ENCODE measurements around the gene RAET1L. TPM values are rescaled to one million over a fixed set of nuclear protein-coding genes. Genes with fewer than 3 reads are reported as not detected.

RAET1L gene
- total and polyA plus RNA-seq, 2 donors (not counting 3 experiments of a cell fraction or from before 2014, with no cell fraction given): not detected

DNA sequence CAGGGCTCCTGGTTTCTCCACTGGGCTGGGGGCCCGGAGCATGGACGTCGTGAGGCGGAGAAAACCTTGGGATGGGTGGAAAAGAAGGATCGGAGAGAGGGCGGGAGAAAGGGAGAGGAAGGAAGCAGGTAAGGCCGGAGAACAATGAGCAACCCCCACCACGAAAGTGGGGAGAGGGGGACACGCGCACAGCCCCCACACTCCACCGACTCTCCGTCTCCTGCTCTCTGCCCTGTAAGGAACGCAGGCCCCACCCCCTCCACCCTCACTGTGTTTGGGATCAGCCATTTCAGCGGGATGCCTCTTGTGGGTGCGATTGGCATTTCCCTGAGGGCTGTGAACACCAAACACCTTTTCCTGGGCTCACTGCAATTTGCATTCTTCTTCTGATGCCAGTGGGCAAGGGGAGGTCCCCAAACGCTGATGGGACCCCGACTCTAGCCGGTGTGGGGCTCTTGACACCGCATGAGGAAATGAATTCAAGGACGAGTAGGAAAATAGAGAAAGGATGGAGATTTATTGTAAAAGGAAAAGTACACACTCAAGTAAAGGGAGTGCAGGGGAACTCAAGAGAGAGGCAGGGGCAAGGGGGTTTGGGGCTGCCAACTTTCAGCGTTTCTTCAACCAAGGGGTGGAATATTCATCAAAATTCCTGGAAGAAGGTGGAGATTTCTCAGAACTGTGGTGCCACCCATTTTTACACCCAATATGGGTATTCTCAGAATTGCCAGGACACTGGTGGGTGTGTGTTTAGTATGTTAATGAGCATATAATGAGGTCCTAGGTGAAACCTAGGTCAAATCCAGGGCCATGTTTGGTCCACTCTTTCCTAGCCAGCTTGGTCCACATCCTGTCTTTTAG lies 13.1 kb upstream of the RAET1L start:
- Histone ChIP-seq H4K20me1 (replicated peaks; ENCODE audit: control insufficient read depth, extremely low read depth, insufficient read depth, low read length) (no peaks in the 10 kb centered on the region), H3K27me3 (ENCODE audit: control insufficient read depth in 2 of 2, insufficient read depth in 2 of 2, low read length in 2 of 2) (peaks cover 60 to 62% of the 10 kb centered on the region in 2 experiments), H3K4me1 (ENCODE audit: control insufficient read depth, extremely low read depth, insufficient read depth, low read length) (no peaks in the 10 kb centered on the region), H3K79me2 (ENCODE audit: control insufficient read depth, insufficient read depth, low read length) (no peaks in the 10 kb centered on the region), H3K4me3 (replicated peaks in 1 of 3; ENCODE audit: insufficient read depth in 1 of 3, low read depth in 1 of 3, low read length in 3 of 3) (no peak overlapping the region), H2AFZ (ENCODE audit: low read depth, low read length) (no peak overlapping the region), H3K36me3 (ENCODE audit: control insufficient read depth in 2 of 2, extremely low read depth in 1 of 2, insufficient read depth in 2 of 2, low read length in 2 of 2) (no peaks in the 10 kb centered on the region), H3K9ac (replicated peaks; ENCODE audit: extremely low read depth, insufficient read depth, low read length) (no peak overlapping the region), H3K9me3 (replicated peaks; ENCODE audit: control insufficient read depth, insufficient read depth, low read length) (no peaks in the 10 kb centered on the region), H3K9me1 (replicated peaks; ENCODE audit: control insufficient read depth, extremely low read depth, insufficient read depth, low read length) (no peaks in the 10 kb centered on the region), H3K4me2 (ENCODE audit: insufficient read depth, low read length) (no peak overlapping the region), H3K27ac (ENCODE audit: insufficient read depth, low read depth, low read length) (no peak overlapping the region)
- dilution Hi-C loops (cut with MboI; ENCODE audit: extremely low pct_ligation_motif_present, low sequenced_read_pairs) (no loop called here), intact Hi-C loops (cut with micrococcal nuclease) (no loop called here)
- DNase-seq (ENCODE audit: low read depth, low spot score) (no peak), FAIRE-seq (peak; percentile 89)
- TF ChIP-seq EZH2 (IDR thresholded peaks at IDR 0.05; ENCODE audit: borderline replicate concordance, low read depth, low read length, severe bottlenecking) (peak; percentile 58), POLR2AphosphoS5 (IDR thresholded peaks at IDR 0.05; ENCODE audit: insufficient read depth, low read depth, low read length) (no peak)
- TF ChIP-seq, protein P1, sequence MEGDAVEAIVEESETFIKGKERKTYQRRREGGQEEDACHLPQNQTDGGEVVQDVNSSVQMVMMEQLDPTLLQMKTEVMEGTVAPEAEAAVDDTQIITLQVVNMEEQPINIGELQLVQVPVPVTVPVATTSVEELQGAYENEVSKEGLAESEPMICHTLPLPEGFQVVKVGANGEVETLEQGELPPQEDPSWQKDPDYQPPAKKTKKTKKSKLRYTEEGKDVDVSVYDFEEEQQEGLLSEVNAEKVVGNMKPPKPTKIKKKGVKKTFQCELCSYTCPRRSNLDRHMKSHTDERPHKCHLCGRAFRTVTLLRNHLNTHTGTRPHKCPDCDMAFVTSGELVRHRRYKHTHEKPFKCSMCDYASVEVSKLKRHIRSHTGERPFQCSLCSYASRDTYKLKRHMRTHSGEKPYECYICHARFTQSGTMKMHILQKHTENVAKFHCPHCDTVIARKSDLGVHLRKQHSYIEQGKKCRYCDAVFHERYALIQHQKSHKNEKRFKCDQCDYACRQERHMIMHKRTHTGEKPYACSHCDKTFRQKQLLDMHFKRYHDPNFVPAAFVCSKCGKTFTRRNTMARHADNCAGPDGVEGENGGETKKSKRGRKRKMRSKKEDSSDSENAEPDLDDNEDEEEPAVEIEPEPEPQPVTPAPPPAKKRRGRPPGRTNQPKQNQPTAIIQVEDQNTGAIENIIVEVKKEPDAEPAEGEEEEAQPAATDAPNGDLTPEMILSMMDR (IDR thresholded peaks at IDR 0.05; ENCODE audit: extremely low read depth in 1 of 2, insufficient read depth in 1 of 2, low read depth in 1 of 2, low read length in 2 of 2): no peak
- POLR2A ChIA-PET: no interaction called here
- BruUV-seq (replicated peaks): no TSS peak
- CTCF ChIA-PET: no interaction called here
